PC-9 (cell line): Measurements from ENCODE around the gene BCAR1.

Source experiments
- EZH2 ChIP-seq: fragments of 200-600 bp; sonication (generic); IDR thresholded peaks from 2 replicates; pipeline ENCODE4 v1.8.0; 2017; ENCODE audit warnings: antibody characterized with exemption, low read depth
- TF ChIP-seq, protein P1 (sequence below): fragments of 200-600 bp; sonication (generic); conservative IDR thresholded peaks from 2 replicates; pipeline ENCODE4 v1.6.1; 2017; ENCODE audit warnings: mixed run types, antibody characterized with exemption, mild to moderate bottlenecking, moderate library complexity

DNA sequence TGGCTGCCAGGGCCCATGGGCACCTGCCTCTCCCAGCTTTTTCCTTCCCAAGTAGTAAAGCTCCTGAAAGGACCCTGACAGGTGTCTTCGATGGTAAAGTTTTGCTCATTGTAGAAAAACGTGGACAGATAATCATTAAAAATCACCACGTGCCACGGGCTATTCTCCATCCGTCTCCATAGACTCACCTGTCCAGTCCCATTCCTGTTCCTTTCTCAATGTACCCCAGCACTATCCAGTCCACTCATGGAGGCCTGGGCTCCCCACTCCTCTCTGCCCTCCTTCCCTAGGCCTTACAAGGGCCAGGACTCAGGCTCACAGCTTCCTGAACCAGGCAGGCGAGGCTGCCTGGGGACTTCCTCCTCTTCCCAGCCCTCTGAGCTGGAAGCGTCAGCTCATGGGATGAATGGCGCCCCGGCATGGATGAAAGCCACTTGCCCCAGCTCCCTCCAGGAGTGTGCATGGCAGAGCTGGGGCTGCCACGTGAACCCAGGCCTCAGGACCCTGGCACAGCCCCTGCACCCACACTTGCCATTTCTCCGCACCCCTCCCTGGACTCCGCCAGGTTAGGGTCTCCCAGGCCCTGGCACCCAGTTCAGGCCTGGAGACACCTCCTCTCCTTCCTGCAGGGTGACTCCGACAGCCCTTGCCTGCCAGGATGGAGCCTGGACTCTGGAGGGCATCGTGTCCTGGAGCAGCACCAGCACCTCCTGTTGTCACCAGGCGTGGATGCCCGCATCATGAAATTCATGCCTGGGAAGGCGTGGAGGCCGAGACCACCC is 23.9 kb downstream of the BCAR1 start:
- TF ChIP-seq, protein P1, sequence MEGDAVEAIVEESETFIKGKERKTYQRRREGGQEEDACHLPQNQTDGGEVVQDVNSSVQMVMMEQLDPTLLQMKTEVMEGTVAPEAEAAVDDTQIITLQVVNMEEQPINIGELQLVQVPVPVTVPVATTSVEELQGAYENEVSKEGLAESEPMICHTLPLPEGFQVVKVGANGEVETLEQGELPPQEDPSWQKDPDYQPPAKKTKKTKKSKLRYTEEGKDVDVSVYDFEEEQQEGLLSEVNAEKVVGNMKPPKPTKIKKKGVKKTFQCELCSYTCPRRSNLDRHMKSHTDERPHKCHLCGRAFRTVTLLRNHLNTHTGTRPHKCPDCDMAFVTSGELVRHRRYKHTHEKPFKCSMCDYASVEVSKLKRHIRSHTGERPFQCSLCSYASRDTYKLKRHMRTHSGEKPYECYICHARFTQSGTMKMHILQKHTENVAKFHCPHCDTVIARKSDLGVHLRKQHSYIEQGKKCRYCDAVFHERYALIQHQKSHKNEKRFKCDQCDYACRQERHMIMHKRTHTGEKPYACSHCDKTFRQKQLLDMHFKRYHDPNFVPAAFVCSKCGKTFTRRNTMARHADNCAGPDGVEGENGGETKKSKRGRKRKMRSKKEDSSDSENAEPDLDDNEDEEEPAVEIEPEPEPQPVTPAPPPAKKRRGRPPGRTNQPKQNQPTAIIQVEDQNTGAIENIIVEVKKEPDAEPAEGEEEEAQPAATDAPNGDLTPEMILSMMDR = no peak
- TF ChIP-seq EZH2 = no peak
